Measurements from ENCODE around the gene UBD. TPM values are rescaled to one million over a fixed set of nuclear protein-coding genes. Genes with fewer than 3 reads are reported as not detected.

The UBD gene
- total RNA-seq, 1 experiment from 2014 or later = not detected

DNA sequence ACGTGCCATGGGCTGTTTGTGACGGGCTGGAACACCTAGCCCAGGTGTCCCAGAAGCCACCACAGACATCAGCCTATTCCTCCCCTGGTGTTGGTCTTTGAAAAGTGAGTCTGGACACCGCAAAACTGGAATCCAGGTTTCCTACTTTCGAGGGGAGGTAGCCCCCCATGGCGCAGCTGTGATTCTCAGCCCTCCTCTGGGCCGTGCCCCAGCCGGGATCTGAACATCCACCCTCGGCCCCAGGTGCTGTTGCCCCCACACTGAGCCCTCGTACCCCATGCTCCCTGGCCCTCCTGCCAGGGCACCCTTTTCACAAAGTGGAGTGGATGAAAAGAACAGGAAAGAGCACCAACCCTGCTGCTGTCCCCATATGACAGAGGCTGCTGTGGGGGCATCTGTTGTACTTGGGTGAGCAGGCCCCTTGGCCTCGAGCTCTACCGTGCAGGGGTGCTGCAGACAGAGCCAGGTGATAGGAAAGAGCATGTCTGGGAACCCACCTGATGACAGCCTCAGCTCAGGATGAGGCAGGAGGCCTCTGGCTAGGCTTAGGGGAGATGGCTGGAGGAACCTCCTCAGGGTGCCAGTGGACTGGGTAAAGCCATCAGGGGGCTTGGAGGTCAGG, 53.0 kb downstream of the UBD start:
- Histone ChIP-seq H3K27me3 (ENCODE audit: insufficient read depth, low read length) (no peaks in the 10 kb centered on the region), H4K5ac (ENCODE audit: insufficient read length, low read depth, low read length) (no peak overlapping the region), H4K8ac (replicated peaks; ENCODE audit: insufficient read length, low read depth, low read length) (no peak overlapping the region), H3T11ph (ENCODE audit: low read length) (no peak overlapping the region), H3K23me2 (ENCODE audit: insufficient read length, low read depth, low read length, poor library complexity, severe bottlenecking) (no peaks in the 10 kb centered on the region), H4K20me1 (ENCODE audit: control insufficient read depth, insufficient read depth, insufficient read length) (no peaks in the 10 kb centered on the region), H3K9me3 (ENCODE audit: control insufficient read depth, low read depth, low read length) (no peaks in the 10 kb centered on the region), H3K27ac (ENCODE audit: insufficient read length, low read depth, low read length) (no peak overlapping the region), H2BK20ac (ENCODE audit: low read depth, low read length, poor library complexity, severe bottlenecking) (no peak overlapping the region), H3K9ac (ENCODE audit: extremely low read depth, insufficient read length, low read length) (no peak overlapping the region), H3K14ac (ENCODE audit: insufficient read depth, low read length) (no peak overlapping the region), H4K91ac (ENCODE audit: insufficient read length, low read depth, low read length) (no peak overlapping the region), H3K79me1 (ENCODE audit: insufficient read depth, low read depth, low read length, poor library complexity, severe bottlenecking) (no peaks in the 10 kb centered on the region), H2BK12ac (ENCODE audit: insufficient read length, low read depth, low read length) (no peak overlapping the region), H3K56ac (ENCODE audit: insufficient read length, low read depth, low read length) (no peak overlapping the region), H3K18ac (ENCODE audit: insufficient read length, low read depth, low read length) (no peak overlapping the region), H3K4me2 (ENCODE audit: insufficient read depth, insufficient read length, low read length) (no peak overlapping the region), H2BK5ac (ENCODE audit: insufficient read length, low read length) (no peak overlapping the region), H3K23ac (ENCODE audit: insufficient read length, low read depth, low read length) (no peak overlapping the region), H3K4ac (ENCODE audit: low read depth, low read length) (no peak overlapping the region), H3K4me1 (ENCODE audit: insufficient read depth, low read length) (no peaks in the 10 kb centered on the region), H2AK5ac (ENCODE audit: insufficient read length, low read length) (no peak overlapping the region), H3K79me2 (ENCODE audit: insufficient read depth, low read length) (no peaks in the 10 kb centered on the region), H2BK120ac (ENCODE audit: low read depth, low read length, poor library complexity, severe bottlenecking) (no peak overlapping the region), H2AFZ (ENCODE audit: low read length) (no peak overlapping the region), H2BK15ac (ENCODE audit: low read depth, low read length) (no peak overlapping the region)
- Mint-ChIP-seq H3K36me3 (ENCODE audit: insufficient read depth in 1 of 3, low read depth in 3 of 3) (no peaks in the 10 kb centered on the region), H3K4me1 (peaks cover 4 to 11% of the 10 kb centered on the region in 2 experiments), H3K27ac (no peak overlapping the region), H3K4me3 (no peak overlapping the region), H3K27me3 (ENCODE audit: low read depth) (peaks cover 7% of the 10 kb centered on the region), H3K9me3 (no peaks in the 10 kb centered on the region; a peak in 1 of 5 replicates)
- TF ChIP-seq, protein P1, sequence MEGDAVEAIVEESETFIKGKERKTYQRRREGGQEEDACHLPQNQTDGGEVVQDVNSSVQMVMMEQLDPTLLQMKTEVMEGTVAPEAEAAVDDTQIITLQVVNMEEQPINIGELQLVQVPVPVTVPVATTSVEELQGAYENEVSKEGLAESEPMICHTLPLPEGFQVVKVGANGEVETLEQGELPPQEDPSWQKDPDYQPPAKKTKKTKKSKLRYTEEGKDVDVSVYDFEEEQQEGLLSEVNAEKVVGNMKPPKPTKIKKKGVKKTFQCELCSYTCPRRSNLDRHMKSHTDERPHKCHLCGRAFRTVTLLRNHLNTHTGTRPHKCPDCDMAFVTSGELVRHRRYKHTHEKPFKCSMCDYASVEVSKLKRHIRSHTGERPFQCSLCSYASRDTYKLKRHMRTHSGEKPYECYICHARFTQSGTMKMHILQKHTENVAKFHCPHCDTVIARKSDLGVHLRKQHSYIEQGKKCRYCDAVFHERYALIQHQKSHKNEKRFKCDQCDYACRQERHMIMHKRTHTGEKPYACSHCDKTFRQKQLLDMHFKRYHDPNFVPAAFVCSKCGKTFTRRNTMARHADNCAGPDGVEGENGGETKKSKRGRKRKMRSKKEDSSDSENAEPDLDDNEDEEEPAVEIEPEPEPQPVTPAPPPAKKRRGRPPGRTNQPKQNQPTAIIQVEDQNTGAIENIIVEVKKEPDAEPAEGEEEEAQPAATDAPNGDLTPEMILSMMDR (conservative IDR thresholded peaks at IDR 0.05) = no peak
- no CpG with 5 or more reads among the region's 11 CpGs for WGBS (ENCODE audit: extremely low coverage, insufficient read length, low lambda C conversion rate)
- DNase-seq = peak; percentile 8

Measured in H9 (cell line).